Small intestine (tissue), 16 donors: ENCODE measurements around the gene DMKN. TPM values are rescaled to one million over a fixed set of nuclear protein-coding genes. Genes with fewer than 3 reads are reported as not detected.

Experiments
- DNase-seq, 2 donors: peaks; one replicate each; pipeline versions ENCODE4 v3.0.0 to v3.0.0-alpha.2; 2013
- FAIRE-seq: peaks from 2 replicates; lab custom pipeline; 2012; peaks lifted over from hg19 to GRCh38; lab: Jason Lieb, UNC
- H3K27ac ChIP-seq, 3 donors: one replicate each; pipeline ENCODE4 v1.5.1; 2013; ENCODE audit warnings: low read length in 2 of 3, mild to moderate bottlenecking in 2 of 3, control low read depth in 1 of 3, inconsistent platforms in 1 of 3, low read depth in 1 of 3, moderate library complexity in 1 of 3
- H3K27me3 ChIP-seq, 3 donors: one replicate each; pipeline ENCODE4 v1.6.1; 2013; ENCODE audit warnings: low read length in 3 of 3, inconsistent platforms in 1 of 3; ENCODE audit not compliant: control insufficient read depth in 3 of 3, insufficient read depth in 3 of 3
- H3K36me3 ChIP-seq, 3 donors: one replicate each; pipeline ENCODE4 v1.6.1; 2013; ENCODE audit warnings: low read length in 3 of 3, inconsistent platforms in 1 of 3, low read depth in 1 of 3, mild to moderate bottlenecking in 1 of 3, moderate library complexity in 1 of 3; ENCODE audit not compliant: control insufficient read depth in 3 of 3, insufficient read depth in 2 of 3
- H3K4me1 ChIP-seq, 3 donors: one replicate each; pipeline ENCODE4 v1.6.1; 2013; ENCODE audit warnings: low read length in 2 of 3, inconsistent platforms in 1 of 3, low read depth in 1 of 3, mild to moderate bottlenecking in 1 of 3, moderate library complexity in 1 of 3; ENCODE audit not compliant: control insufficient read depth in 3 of 3, insufficient read depth in 2 of 3
- H3K4me3 ChIP-seq, 3 donors: one replicate each; pipeline ENCODE4 v1.5.1; 2013; ENCODE audit warnings: low read length in 3 of 3, control low read depth in 1 of 3, inconsistent platforms in 1 of 3, low read depth in 1 of 3, mild to moderate bottlenecking in 1 of 3, moderate library complexity in 1 of 3
- H3K9me3 ChIP-seq, 2 donors: one replicate each; pipeline ENCODE4 v1.6.1; 2013; ENCODE audit warnings: low read depth in 1 of 2, low read length in 1 of 2; ENCODE audit not compliant: control insufficient read depth in 2 of 2, insufficient read depth in 1 of 2
- WGBS, 3 donors: extraction: QIAGEN DNeasy Blood & Tissue Kit; methylation state at CpG; one replicate each; pipeline ENCODE4 v1.1.7; 2013; 5-methylcytosine and 5-hydroxymethylcytosine counted together
- long read RNA-seq, 10 donors: transcript quantifications; one replicate each; lab custom pipeline, GENCODE V29; 2026
- polyA plus RNA-seq, 4 donors: library from polyadenylated mRNA; stranded (reverse) in 3 of 4; unstranded in 1 of 4; fragments of 200-250 nt in 3 of 4; fragments of 120-200 nt in 1 of 4; gene quantifications; one replicate each; pipeline versions ENCODE4 v1.2.1 to v1.2.3, GENCODE V29; 2013
- donor health status: healthy with polysubstance abuse.
- donor health status: control.
- donor health status: control.
- donor health status: Bipolar disorder and iron deficiency.
- donor health status: healthy.

The DMKN gene
- 10 to 100 TPM in 1 of 4 donors, 1 to 10 TPM in 2, not detected in 1; 4.7 to 36.9 (median 7.6) TPM for polyA plus RNA-seq
- long read RNA-seq, donor 1, partial matches to known transcripts: 108 of 167 reads
- long read RNA-seq, donor 1, other reads (novel, unspliced or antisense): 51 of 167 reads
- long read RNA-seq, donor 2, partial matches to known transcripts: 0 of 1 reads
- long read RNA-seq, donor 2, other reads (novel, unspliced or antisense): 0 of 1 reads
- long read RNA-seq, donor 3, partial matches to known transcripts: 5 of 7 reads
- long read RNA-seq, donor 3, other reads (novel, unspliced or antisense): 0 of 7 reads
- long read RNA-seq, donor 4: 0 reads
- long read RNA-seq, donor 5, partial matches to known transcripts: 0 of 2 reads
- long read RNA-seq, donor 5, other reads (novel, unspliced or antisense): 0 of 2 reads
- long read RNA-seq, donor 6, partial matches to known transcripts: 0 of 2 reads
- long read RNA-seq, donor 6, other reads (novel, unspliced or antisense): 0 of 2 reads
- long read RNA-seq, donor 7, partial matches to known transcripts: 0 of 14 reads
- long read RNA-seq, donor 7, other reads (novel, unspliced or antisense): 0 of 14 reads
- long read RNA-seq, donor 8, transcript DMKN-204 (6 exons, 600 nt): major isoform, 8 of 9 reads
- long read RNA-seq, donor 8, partial matches to known transcripts: 0 of 9 reads
- long read RNA-seq, donor 8, other reads (novel, unspliced or antisense): 0 of 9 reads
- long read RNA-seq, donor 9, partial matches to known transcripts: 0 of 1 reads
- long read RNA-seq, donor 9, other reads (novel, unspliced or antisense): 0 of 1 reads
- long read RNA-seq, donor 10, partial matches to known transcripts: 113 of 139 reads
- long read RNA-seq, donor 10, other reads (novel, unspliced or antisense): 21 of 139 reads

GRCh38 chr19:35513628-35514281 is at the start of gene DMKN:
TSS of gene DMKN (minus strand) at chr19:35513649. CDS start at chr19:35513475, 174 bp downstream.
- Histone ChIP-seq H3K36me3 (no peaks in the 10 kb centered on the region), H3K4me3 (no peak within 1 kb of the TSS), H3K27me3 (peaks cover 0 to 37% (median 11%) of the 10 kb centered on the region in 3 donors), H3K4me1 (peaks cover 0 to 6% (median 0%) of the 10 kb centered on the region in 3 donors), H3K9me3 (no peaks in the 10 kb centered on the region), H3K27ac (no peak within 1 kb of the TSS)
- DNase-seq (peak in 1 of 2 donors; percentile 16), FAIRE-seq (no peak)
- WGBS, 3 donors: 18 to 22% (median 22%) methylated on average over 14 to 15 of the region's 15 CpGs

GRCh38 chr19:35562776-35563175 is 49.3 kb upstream of the DMKN start:
- FAIRE-seq (no peak), DNase-seq (no peak)
- H3K36me3 ChIP-seq: no peaks in the 10 kb centered on the region
- H3K27me3 ChIP-seq: peaks cover 3 to 23% (median 11%) of the 10 kb centered on the region in 3 donors
- WGBS, 3 donors: 53 to 69% (median 68%) methylated on average over 2 of the region's 2 CpGs
- H3K27ac ChIP-seq: no peak overlapping the region
- H3K4me1 ChIP-seq: no peaks in the 10 kb centered on the region
- no peaks in the 10 kb centered on the region for H3K9me3 ChIP-seq
- no peak overlapping the region for H3K4me3 ChIP-seq

GRCh38 chr19:35562336-35562735 is 48.9 kb upstream of the DMKN start:
- Histone ChIP-seq H3K9me3 (no peaks in the 10 kb centered on the region), H3K36me3 (no peaks in the 10 kb centered on the region), H3K4me3 (no peak overlapping the region), H3K27me3 (peaks cover 3 to 26% (median 11%) of the 10 kb centered on the region in 3 donors), H3K4me1 (no peaks in the 10 kb centered on the region), H3K27ac (no peak overlapping the region)
- no peak for DNase-seq
- 56 to 62% (median 61%) methylated on average over 16 to 17 of the region's 17 CpGs for WGBS, 3 donors
- no peak for FAIRE-seq

- H3K9me3 ChIP-seq: no peaks in the 10 kb centered on the region
- H3K36me3 ChIP-seq: no peaks in the 10 kb centered on the region
- H3K4me1 ChIP-seq: no peaks in the 10 kb centered on the region
- peaks cover 3 to 30% (median 11%) of the 10 kb centered on the region in 3 donors for H3K27me3 ChIP-seq
- 72 to 80% (median 78%) methylated on average over 6 of the region's 6 CpGs for WGBS, 3 donors
- no peak overlapping the region for H3K27ac ChIP-seq
- FAIRE-seq (no peak), DNase-seq (no peak)
- H3K4me3 ChIP-seq: no peak overlapping the region
These were observed 48.0 kb upstream of the DMKN start for GRCh38 chr19:35561436-35561835.

- Histone ChIP-seq H3K4me1 (no peaks in the 10 kb centered on the region), H3K27ac (no peak overlapping the region), H3K36me3 (no peaks in the 10 kb centered on the region), H3K9me3 (no peaks in the 10 kb centered on the region), H3K4me3 (no peak overlapping the region), H3K27me3 (peaks cover 3 to 35% (median 11%) of the 10 kb centered on the region in 3 donors)
- no peak for FAIRE-seq
- DNase-seq: no peak
- WGBS, 3 donors: 48 to 67% (median 54%) methylated on average over 6 of the region's 6 CpGs
These were observed 47.2 kb upstream of the DMKN start for GRCh38 chr19:35560677-35561076.

- WGBS, 3 donors: 90 to 94% (median 90%) methylated on average over 18 of the region's 18 CpGs
- FAIRE-seq: no peak
These were observed 46.8 kb upstream of the DMKN start for GRCh38 chr19:35560271-35560670.

GRCh38 chr19:35559781-35560180 is 46.3 kb upstream of the DMKN start:
- no peak for DNase-seq
- no peak for FAIRE-seq
- H3K27ac ChIP-seq: no peak overlapping the region
- H3K36me3 ChIP-seq: no peaks in the 10 kb centered on the region
- peaks cover 3 to 35% (median 11%) of the 10 kb centered on the region in 3 donors for H3K27me3 ChIP-seq
- H3K4me3 ChIP-seq: no peak overlapping the region
- WGBS, 3 donors: 88 to 91% (median 88%) methylated on average over 23 of the region's 23 CpGs
- no peaks in the 10 kb centered on the region for H3K4me1 ChIP-seq
- H3K9me3 ChIP-seq: no peaks in the 10 kb centered on the region

More at GRCh38 chr19:35560271-35560670, 46.8 kb upstream of the DMKN start:
- no peak for DNase-seq
- Histone ChIP-seq H3K36me3 (no peaks in the 10 kb centered on the region), H3K9me3 (no peaks in the 10 kb centered on the region), H3K27me3 (peaks cover 3 to 35% (median 11%) of the 10 kb centered on the region in 3 donors), H3K4me3 (no peak overlapping the region), H3K4me1 (no peaks in the 10 kb centered on the region), H3K27ac (no peak overlapping the region)

- Histone ChIP-seq H3K9me3 (no peaks in the 10 kb centered on the region), H3K36me3 (no peaks in the 10 kb centered on the region), H3K4me1 (no peaks in the 10 kb centered on the region), H3K27me3 (peaks cover 3 to 35% (median 11%) of the 10 kb centered on the region in 3 donors), H3K27ac (no peak overlapping the region), H3K4me3 (no peak overlapping the region)
- 46 to 57% (median 51%) methylated on average over 11 of the region's 11 CpGs for WGBS, 3 donors
- FAIRE-seq: no peak
- DNase-seq: no peak
These were observed 45.8 kb upstream of the DMKN start for GRCh38 chr19:35559281-35559659.
